Endodermal cell (in vitro differentiated cells): ENCODE measurements around the gene EML2. TPM values are rescaled to one million over a fixed set of nuclear protein-coding genes. Genes with fewer than 3 reads are reported as not detected.
"Not testable (repeated sequence)": the region's sequence is repeated elsewhere in the genome, so short reads cannot be mapped to it uniquely, and the experiment has no call there.

Experiments
- DNase-seq: peaks from one replicate; pipeline ENCODE4 v3.0.0-alpha.2; 2017
- H3K27ac ChIP-seq: 2 replicates; pipeline ENCODE4 v1.5.1; 2013; ENCODE audit warnings: mild to moderate bottlenecking, low read depth, low read length, moderate library complexity
- H3K27me3 ChIP-seq: 2 replicates; pipeline ENCODE4 v1.6.1; 2013; ENCODE audit warnings: mild to moderate bottlenecking, low read length, moderate library complexity; ENCODE audit not compliant: insufficient read depth, control insufficient read depth, poor library complexity, severe bottlenecking
- H3K36me3 ChIP-seq: 2 replicates; pipeline ENCODE4 v1.7.0; 2013; ENCODE audit warnings: mild to moderate bottlenecking, low read length, moderate library complexity; ENCODE audit not compliant: control insufficient read depth, insufficient read depth
- H3K4me1 ChIP-seq: one replicate; pipeline ENCODE4 v1.7.0; 2013; ENCODE audit warnings: low read length; ENCODE audit not compliant: control insufficient read depth, insufficient read depth
- H3K4me3 ChIP-seq: 2 replicates; pipeline ENCODE4 v1.5.1; 2013; ENCODE audit warnings: mild to moderate bottlenecking, low read length, moderate library complexity
- H3K9ac ChIP-seq: 2 replicates; pipeline ENCODE4 v1.6.1; 2013; ENCODE audit warnings: mild to moderate bottlenecking, low read length, moderate library complexity; ENCODE audit not compliant: poor library complexity, severe bottlenecking; ENCODE audit errors: extremely low read depth
- H3K9me3 ChIP-seq: 2 replicates; pipeline ENCODE4 v1.6.1; 2013; ENCODE audit warnings: mild to moderate bottlenecking, low read length, moderate library complexity; ENCODE audit not compliant: control insufficient read depth
- H3K27ac Mint-ChIP-seq: 2 replicates; pipeline ENCODE4 v1.8.0; 2020; ENCODE audit warnings: mixed read lengths
- H3K27me3 Mint-ChIP-seq: 2 replicates; pipeline ENCODE4 v1.8.0; 2021; ENCODE audit warnings: mild to moderate bottlenecking, mixed read lengths; ENCODE audit not compliant: insufficient read depth
- H3K36me3 Mint-ChIP-seq: 2 replicates; pipeline ENCODE4 v1.8.0; 2020; ENCODE audit warnings: low read depth, mixed read lengths
- H3K4me1 Mint-ChIP-seq: 2 replicates; pipeline ENCODE4 v1.8.0; 2020; ENCODE audit warnings: mixed read lengths
- H3K4me3 Mint-ChIP-seq: 2 replicates; pipeline ENCODE4 v1.8.0; 2020; ENCODE audit warnings: mild to moderate bottlenecking, moderate library complexity, mixed read lengths
- H3K9me3 Mint-ChIP-seq: 2 replicates; pipeline ENCODE4 v1.8.0; 2020; ENCODE audit warnings: mild to moderate bottlenecking, mixed read lengths
- WGBS, 2 experiments: methylation state at CpG; one replicate each; pipeline versions ENCODE4 v1.1.5 to v1.1.7; 2013; ENCODE audit warnings: missing lambda C conversion rate in 2 of 2, mixed read lengths in 1 of 2; ENCODE audit not compliant: insufficient coverage in 1 of 2, insufficient read length in 1 of 2; 5-methylcytosine and 5-hydroxymethylcytosine counted together
- total RNA-seq, 2 donors: library from RNA; stranded (reverse); fragmentation: NEBNext Ultra II Directional in 1 of 2; extraction: Animal tissue kit (Norgen Biotek cat#: 25700) in 1 of 2; gene quantifications; 2 replicates in 1 of 2; 3 replicates in 1 of 2; pipeline ENCODE4 v1.2.1, GENCODE V29; 2021
- TF ChIP-seq, protein P1 (sequence below): fragments of 200-600 bp; sonication (generic); conservative IDR thresholded peaks from 2 replicates; pipeline ENCODE4 v1.5.0; 2021; ENCODE audit warnings: antibody characterized with exemption, mild to moderate bottlenecking

Gene EML2
- total RNA-seq, 2 donors from 2014 or later, result 42.9 to 79.3 TPM

DNA sequence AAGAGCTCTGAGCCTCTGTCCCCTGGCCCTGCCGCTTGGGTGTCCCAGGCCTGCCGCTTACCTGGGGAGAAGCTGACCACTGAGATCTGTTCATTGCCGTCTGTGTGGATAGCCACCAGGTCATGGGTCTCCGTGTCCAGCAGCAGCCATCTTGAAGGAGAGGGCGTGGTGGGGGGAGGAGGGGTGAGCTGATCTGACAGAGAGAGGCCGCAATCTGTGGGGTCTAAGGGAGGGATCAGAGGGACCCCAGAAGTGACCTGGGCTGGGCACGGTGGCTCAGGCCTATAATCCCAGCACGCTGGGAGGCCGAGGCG is 22.5 kb downstream of the EML2 start:
- peak; percentile 83 for DNase-seq
- Histone ChIP-seq H3K4me1 (no peaks in the 10 kb centered on the region), H3K27ac (no peak overlapping the region), H3K36me3 (peaks cover 34% of the 10 kb centered on the region), H3K9me3 (no peaks in the 10 kb centered on the region), H3K4me3 (peak overlapping the region; percentile 60), H3K9ac (peak overlapping the region; percentile 68), H3K27me3 (no peaks in the 10 kb centered on the region)
- peak overlapping the region; percentile 69 for H3K4me3 Mint-ChIP-seq
- H3K9me3 Mint-ChIP-seq, result no peaks in the 10 kb centered on the region
- TF ChIP-seq, protein P1, sequence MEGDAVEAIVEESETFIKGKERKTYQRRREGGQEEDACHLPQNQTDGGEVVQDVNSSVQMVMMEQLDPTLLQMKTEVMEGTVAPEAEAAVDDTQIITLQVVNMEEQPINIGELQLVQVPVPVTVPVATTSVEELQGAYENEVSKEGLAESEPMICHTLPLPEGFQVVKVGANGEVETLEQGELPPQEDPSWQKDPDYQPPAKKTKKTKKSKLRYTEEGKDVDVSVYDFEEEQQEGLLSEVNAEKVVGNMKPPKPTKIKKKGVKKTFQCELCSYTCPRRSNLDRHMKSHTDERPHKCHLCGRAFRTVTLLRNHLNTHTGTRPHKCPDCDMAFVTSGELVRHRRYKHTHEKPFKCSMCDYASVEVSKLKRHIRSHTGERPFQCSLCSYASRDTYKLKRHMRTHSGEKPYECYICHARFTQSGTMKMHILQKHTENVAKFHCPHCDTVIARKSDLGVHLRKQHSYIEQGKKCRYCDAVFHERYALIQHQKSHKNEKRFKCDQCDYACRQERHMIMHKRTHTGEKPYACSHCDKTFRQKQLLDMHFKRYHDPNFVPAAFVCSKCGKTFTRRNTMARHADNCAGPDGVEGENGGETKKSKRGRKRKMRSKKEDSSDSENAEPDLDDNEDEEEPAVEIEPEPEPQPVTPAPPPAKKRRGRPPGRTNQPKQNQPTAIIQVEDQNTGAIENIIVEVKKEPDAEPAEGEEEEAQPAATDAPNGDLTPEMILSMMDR, result no peak
- 75 to 85% methylated on average over 5 to 10 of the region's 10 CpGs for WGBS, 2 experiments
- H3K27ac Mint-ChIP-seq, result peak overlapping the region; percentile 96
- H3K27me3 Mint-ChIP-seq, result no peaks in the 10 kb centered on the region
- peaks cover 4% of the 10 kb centered on the region for H3K4me1 Mint-ChIP-seq
- H3K36me3 Mint-ChIP-seq, result peaks cover 46% of the 10 kb centered on the region

DNA sequence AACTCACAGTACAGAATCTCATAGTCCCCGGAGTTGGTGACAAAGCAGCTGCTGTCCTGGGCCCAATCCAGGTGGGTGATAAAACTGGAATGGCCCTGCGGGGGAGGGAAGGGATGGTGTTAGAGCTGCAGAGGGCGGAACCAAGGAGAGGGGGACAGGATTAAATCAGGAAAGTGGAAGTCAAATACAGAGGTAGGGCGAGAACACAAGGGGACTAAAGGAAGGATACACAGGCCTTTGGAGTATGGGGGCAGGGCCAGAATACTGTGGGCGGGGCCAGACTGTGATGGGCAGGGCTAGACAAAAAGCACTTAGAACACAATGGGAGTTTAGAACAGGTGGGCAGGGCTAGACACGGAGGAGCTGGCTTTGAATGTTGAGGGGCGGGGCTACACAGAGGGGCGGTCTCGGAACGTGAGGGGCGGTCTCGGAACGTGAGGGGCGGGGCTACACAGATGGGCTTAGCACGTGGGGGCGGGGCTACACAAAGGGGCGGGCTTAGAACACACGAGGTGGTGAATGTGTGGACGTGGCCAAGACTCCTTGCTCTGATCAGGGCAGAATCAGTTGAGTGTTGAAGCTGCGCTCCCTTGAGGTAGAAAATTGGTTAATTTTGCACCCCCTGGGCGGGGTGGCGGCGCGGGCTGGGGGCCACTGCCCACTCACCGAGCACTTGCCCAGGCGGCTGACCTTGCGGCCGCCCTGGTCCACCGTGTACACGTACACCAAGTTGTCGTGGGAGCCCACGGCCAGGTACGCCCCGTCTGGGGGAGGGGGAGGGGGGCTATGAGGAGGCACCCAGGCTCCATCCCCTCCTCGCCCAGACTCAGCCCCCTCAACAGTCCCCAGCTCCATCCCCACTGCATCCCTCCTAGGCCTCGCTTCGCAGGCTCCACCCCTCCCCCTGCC is 23.1 kb downstream of the EML2 start:
- H3K27ac Mint-ChIP-seq, result peak overlapping the region; percentile 96
- H3K4me3 Mint-ChIP-seq, result peak overlapping the region; percentile 69
- Histone ChIP-seq H3K9me3 (no peaks in the 10 kb centered on the region), H3K36me3 (peaks cover 35% of the 10 kb centered on the region), H3K9ac (peak overlapping the region; percentile 78), H3K4me3 (peak overlapping the region; percentile 82), H3K27ac (peak overlapping the region; percentile 82), H3K27me3 (no peaks in the 10 kb centered on the region), H3K4me1 (no peaks in the 10 kb centered on the region)
- peak; percentile 100 for DNase-seq
- no peaks in the 10 kb centered on the region for H3K9me3 Mint-ChIP-seq
- H3K4me1 Mint-ChIP-seq, result peaks cover 4% of the 10 kb centered on the region
- WGBS, 2 experiments, result 24 to 42% methylated on average over 16 to 33 of the region's 37 CpGs
- TF ChIP-seq, protein P1, result no peak
- H3K27me3 Mint-ChIP-seq, result no peaks in the 10 kb centered on the region
- peaks cover 50% of the 10 kb centered on the region for H3K36me3 Mint-ChIP-seq

DNA sequence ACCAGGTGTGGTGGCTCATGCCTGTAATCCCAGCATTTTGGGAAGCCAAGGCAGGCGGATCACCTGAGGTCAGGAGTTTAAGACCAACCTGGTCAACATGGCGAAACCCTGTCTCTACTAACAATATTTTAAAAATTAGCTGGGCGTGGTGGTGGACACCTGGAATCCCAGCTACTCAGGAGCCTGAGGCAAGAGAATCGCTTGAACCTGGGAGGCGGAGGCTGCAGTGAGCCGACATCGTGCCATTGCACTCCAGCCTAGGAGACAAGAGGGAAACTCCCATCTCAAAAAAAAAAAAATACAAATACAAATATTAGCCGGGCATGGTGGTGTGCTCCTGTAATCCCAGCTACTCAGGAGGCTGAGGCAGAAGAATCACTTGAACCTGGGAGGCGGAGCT is 24.1 kb downstream of the EML2 start:
- not testable (repeated sequence) for H3K27ac Mint-ChIP-seq, H3K27me3 Mint-ChIP-seq, H3K4me1 ChIP-seq, H3K27ac ChIP-seq, DNase-seq, H3K9me3 ChIP-seq, H3K9me3 Mint-ChIP-seq, H3K27me3 ChIP-seq, H3K9ac ChIP-seq, H3K4me3 ChIP-seq, H3K4me1 Mint-ChIP-seq
- H3K4me3 Mint-ChIP-seq, result peak overlapping the region; percentile 69
- peaks cover 50% of the 10 kb centered on the region for H3K36me3 Mint-ChIP-seq
- 90 to 95% methylated on average over 3 to 8 of the region's 9 CpGs for WGBS, 2 experiments
- H3K36me3 ChIP-seq, result peaks cover 35% of the 10 kb centered on the region
